C4-2B (cell line): ENCODE results near the gene SYTL3.

Experiments used
- CTCF ChIP-seq: fragments of 450-650 bp; conservative IDR thresholded peaks from 2 replicates; pipeline ENCODE4 v1.5.1; 2017; ENCODE audit warnings: mild to moderate bottlenecking
- ZFX ChIP-seq: fragments of 450-650 bp; IDR thresholded peaks from 2 replicates; pipeline ENCODE4 v1.6.1; 2017

GRCh38 chr6:158810155-158811095, 160.6 kb downstream of the SYTL3 start:
- TF ChIP-seq CTCF (no peak), ZFX (no peak)
